ENCODE measurements around the gene DIPK1B. TPM values are rescaled to one million over a fixed set of nuclear protein-coding genes. Genes with fewer than 3 reads are reported as not detected.

Gene DIPK1B
- total and polyA plus RNA-seq, 10 donors: 5.2 to 26.5 (median 12.3) TPM

DNA sequence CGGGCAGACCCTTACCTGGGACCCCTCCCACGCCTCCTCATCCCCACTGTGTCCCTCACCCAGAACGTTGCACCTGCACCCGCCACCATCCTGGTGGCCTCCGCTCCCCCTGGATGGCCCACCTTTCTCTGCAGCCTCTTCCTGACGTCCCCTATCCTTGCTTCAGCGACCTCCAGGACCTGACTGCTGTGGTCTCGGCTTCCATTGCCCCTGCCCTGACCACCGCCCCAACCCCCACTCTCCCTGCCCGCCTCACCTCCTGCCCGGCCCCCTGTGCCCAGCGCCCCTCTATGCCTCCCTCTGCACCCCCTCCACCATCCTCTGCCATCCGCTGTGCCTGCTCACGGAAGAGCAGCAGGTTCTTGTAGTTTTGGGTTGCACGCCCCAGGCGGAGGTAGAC, 28.1 kb downstream of the DIPK1B start:
- intact Hi-C loops (cut with DNase I; ENCODE audit: low total_unique reads): no loop called here

DNA sequence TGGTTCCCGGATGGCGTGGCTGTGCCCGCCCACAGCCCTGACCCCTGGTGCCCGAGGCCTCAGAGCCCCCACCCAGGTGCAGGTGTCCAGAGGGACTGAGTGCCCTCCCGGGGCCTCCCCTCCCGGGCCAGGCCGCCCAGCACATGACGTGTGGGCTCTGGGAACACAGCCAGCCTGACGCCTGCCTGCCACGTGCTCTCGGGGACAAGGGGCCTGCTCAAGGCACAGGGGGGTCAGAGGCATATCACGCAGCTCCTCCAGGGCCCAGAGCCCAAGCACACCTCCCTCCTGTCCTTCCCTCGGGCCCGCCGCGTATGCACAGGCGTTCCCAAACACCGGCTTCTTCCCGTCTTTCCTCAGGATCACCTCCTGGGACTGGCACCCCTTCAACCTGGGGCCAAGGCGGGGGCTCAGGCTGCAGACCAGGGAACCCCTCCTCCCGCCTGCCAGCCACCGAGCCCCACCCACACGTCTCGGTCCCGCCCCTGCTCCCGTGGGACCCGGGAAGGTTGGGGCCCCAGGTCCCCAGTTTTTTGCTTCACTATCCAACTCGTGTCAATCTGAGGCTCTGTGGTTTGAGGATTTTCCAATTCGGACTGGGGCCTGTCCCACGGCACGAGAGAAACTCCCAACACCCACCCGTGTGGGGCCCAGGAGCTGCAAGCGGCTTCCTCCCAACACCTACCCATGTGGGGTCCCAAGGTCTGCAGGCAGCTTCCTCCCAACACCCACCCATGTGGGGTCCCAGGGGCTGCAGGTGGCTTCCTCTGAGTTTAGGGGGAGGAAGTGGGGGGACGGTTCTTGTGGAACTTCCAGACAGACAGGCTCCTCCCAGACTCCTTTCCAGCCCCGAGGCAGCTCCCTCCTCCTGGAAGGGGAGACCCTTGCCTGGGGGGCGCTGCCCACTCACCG, 28.9 kb downstream of the DIPK1B start:
- H3K4me3 ChIP-seq: peak overlapping the region; percentile 25 to 73 (median 42)

More for the DNA sequence above, 28.1 kb downstream of the DIPK1B start:
- no peak for DNase-seq
- Histone ChIP-seq H3K27me3 (replicated peaks in 1 of 7) (peaks cover 0 to 65% (median 33%) of the 10 kb centered on the region in 7 donors), H3K4me3 (peak overlapping the region in 4 of 8 donors; percentile 44 to 73 (median 50)), H3K27ac (peak overlapping the region in 2 of 8 donors; percentile 80 to 91), H3K36me3 (peaks cover 0 to 23% (median 0%) of the 10 kb centered on the region in 6 donors), H3K9me3 (no peaks in the 10 kb centered on the region), H3K4me1 (peaks cover 11 to 42% (median 26%) of the 10 kb centered on the region in 6 donors)
- TF ChIP-seq POLR2AphosphoS5 (IDR thresholded peaks at IDR 0.05): no peak
- no peak for TF ChIP-seq POLR2A (IDR thresholded peaks at IDR 0.05)
- TF ChIP-seq, protein P1, sequence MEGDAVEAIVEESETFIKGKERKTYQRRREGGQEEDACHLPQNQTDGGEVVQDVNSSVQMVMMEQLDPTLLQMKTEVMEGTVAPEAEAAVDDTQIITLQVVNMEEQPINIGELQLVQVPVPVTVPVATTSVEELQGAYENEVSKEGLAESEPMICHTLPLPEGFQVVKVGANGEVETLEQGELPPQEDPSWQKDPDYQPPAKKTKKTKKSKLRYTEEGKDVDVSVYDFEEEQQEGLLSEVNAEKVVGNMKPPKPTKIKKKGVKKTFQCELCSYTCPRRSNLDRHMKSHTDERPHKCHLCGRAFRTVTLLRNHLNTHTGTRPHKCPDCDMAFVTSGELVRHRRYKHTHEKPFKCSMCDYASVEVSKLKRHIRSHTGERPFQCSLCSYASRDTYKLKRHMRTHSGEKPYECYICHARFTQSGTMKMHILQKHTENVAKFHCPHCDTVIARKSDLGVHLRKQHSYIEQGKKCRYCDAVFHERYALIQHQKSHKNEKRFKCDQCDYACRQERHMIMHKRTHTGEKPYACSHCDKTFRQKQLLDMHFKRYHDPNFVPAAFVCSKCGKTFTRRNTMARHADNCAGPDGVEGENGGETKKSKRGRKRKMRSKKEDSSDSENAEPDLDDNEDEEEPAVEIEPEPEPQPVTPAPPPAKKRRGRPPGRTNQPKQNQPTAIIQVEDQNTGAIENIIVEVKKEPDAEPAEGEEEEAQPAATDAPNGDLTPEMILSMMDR (IDR thresholded peaks at IDR 0.05 in 8 of 11, conservative IDR thresholded peaks at IDR 0.05 in 3 of 11): no peak
- 88 to 92% (median 91%) methylated on average over 16 of the region's 16 CpGs for WGBS, 5 donors

DNA sequence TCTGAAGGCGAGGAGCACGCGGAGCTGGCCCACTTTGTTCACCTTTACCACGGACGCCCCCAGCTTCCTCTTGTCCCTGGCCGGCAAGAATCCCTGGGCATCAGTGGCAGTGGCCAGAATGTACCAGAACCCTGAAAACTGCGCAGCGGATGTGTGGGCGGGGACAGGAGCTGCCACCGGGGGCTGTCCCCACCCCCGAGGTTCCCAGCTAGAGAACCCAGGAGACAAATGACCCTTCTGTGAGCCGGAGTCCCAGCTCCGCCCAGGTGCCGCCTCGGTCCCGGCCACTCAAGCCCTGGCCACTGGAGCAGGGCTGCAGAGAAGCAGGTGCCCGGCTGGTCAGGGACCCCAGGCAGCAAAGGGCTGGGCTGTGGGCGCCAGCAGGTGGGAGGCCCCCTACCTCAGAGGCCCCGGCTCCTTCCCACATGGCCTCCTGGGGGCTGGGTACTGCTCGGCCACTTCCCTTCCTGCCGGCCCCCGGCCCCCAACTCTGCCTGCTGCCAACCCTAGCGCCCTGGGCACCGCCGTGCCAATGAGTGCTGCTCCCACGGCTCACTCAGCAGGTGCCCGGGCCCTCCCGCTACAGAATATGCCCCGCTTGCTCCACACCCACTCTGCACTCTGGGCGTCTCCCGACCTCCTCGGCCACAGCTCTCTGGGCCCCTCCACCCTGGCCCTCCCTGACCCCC, 29.7 kb downstream of the DIPK1B start:
- Histone ChIP-seq H3K27ac (peak overlapping the region; percentile 29 to 91 (median 72)), H3K27me3 (replicated peaks in 1 of 7) (peaks cover 0 to 65% (median 33%) of the 10 kb centered on the region in 7 donors), H3K4me3 (peak overlapping the region; percentile 25 to 73 (median 42)), H3K36me3 (peaks cover 0 to 23% (median 0%) of the 10 kb centered on the region in 6 donors), H3K4me1 (peaks cover 11 to 56% (median 29%) of the 10 kb centered on the region in 6 donors), H3K9me3 (no peaks in the 10 kb centered on the region)
- TF ChIP-seq POLR2AphosphoS5 (IDR thresholded peaks at IDR 0.05): peak; percentile 43 to 69 (median 55)
- no peak for TF ChIP-seq POLR2A (IDR thresholded peaks at IDR 0.05)
- peak; percentile 89 for DNase-seq
- intact Hi-C loops (cut with DNase I; ENCODE audit: low total_unique reads): no loop called here
- WGBS, 5 donors: 12 to 17% (median 16%) methylated on average over 25 to 32 of the region's 32 CpGs

More for the DNA sequence above, 28.9 kb downstream of the DIPK1B start:
- Histone ChIP-seq H3K27ac (peak overlapping the region in 7 of 8 donors; percentile 29 to 91 (median 78)), H3K36me3 (peaks cover 0 to 23% (median 0%) of the 10 kb centered on the region in 6 donors), H3K27me3 (replicated peaks in 1 of 7) (peaks cover 0 to 65% (median 33%) of the 10 kb centered on the region in 7 donors), H3K9me3 (no peaks in the 10 kb centered on the region), H3K4me1 (peaks cover 11 to 48% (median 26%) of the 10 kb centered on the region in 6 donors)
- TF ChIP-seq, protein P1 (IDR thresholded peaks at IDR 0.05 in 8 of 11, conservative IDR thresholded peaks at IDR 0.05 in 3 of 11): no peak
- TF ChIP-seq POLR2A (IDR thresholded peaks at IDR 0.05): no peak
- peak in 1 of 3 donors; percentile 27 for TF ChIP-seq POLR2AphosphoS5 (IDR thresholded peaks at IDR 0.05)
- WGBS, 5 donors: 24 to 30% (median 26%) methylated on average over 23 to 37 of the region's 37 CpGs
- no peak for DNase-seq
- intact Hi-C loops (cut with DNase I; ENCODE audit: low total_unique reads): no loop called here

DNA sequence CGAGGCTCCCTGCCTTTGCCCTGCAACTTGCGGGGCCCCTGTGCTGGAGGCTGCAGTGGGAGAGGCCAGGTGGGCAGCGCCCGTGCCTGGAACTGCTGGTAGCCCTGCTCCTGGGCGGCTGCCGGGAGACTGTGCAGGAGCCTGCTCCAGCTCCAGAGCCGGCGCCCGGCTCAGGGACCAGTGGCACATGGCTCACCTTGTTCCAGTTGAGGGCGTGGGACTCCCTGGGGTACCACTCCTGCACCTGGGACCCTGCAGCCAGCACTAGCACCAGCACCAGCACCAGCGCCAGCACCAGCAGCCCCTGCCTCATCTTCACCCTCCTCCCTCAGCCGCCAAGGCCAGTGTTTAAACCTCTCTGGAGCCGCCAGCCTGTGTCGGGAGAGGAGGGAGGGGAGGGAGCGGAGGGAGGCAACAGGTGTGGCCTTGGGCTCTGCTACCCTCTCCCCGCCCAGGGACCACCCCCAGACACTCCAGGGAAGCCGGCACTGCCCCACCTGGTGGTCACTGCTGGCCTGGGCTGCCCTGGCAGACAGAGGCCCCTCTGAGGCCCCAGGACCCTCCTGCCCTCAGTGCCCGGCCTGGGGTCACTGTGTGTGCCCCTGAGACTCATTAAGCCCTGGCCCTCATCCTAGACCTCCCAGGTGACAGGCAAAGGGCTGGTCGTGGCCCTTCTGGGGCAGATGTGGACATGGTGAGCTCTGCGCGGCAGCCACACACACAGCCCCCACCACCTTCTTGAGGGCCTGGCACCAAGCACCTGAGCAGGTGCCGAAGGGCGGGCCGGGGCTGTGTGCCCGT, 30.4 kb downstream of the DIPK1B start, which contains the start of gene LCN10:
Gene LCN10 (minus strand): TSS at position 350 of the 801 bp plus-strand sequence. CDS start 37 bp downstream, at position 313.
- Histone ChIP-seq H3K27me3 (replicated peaks in 1 of 7) (peaks cover 0 to 65% (median 33%) of the 10 kb centered on the region in 7 donors), H3K27ac (peak within 1 kb of the TSS; percentile 29 to 91 (median 72))
- intact Hi-C loops (cut with DNase I; ENCODE audit: low total_unique reads): no loop called here

More for the DNA sequence above, 30.4 kb downstream of the DIPK1B start, which contains the start of gene LCN10:
- Histone ChIP-seq H3K4me1 (peaks cover 11 to 62% (median 29%) of the 10 kb centered on the region in 6 donors), H3K9me3 (no peaks in the 10 kb centered on the region), H3K4me3 (peak within 1 kb of the TSS; percentile 25 to 73 (median 42)), H3K36me3 (peaks cover 0 to 23% (median 0%) of the 10 kb centered on the region in 6 donors)
- 37 to 63% (median 61%) methylated on average over 12 to 25 of the region's 25 CpGs for whole genome bisulfite sequencing, 5 donors
- DNase-seq: no peak
- TF ChIP-seq, protein P1 (IDR thresholded peaks at IDR 0.05 in 8 of 11, conservative IDR thresholded peaks at IDR 0.05 in 3 of 11): peak in 5 of 11 experiments; percentile 8 to 44 (median 31)
- TF ChIP-seq POLR2AphosphoS5 (IDR thresholded peaks at IDR 0.05): no peak
